HFFc6 (cell line): ENCODE data around the gene PSD2. TPM values are rescaled to one million over a fixed set of nuclear protein-coding genes. Genes with fewer than 3 reads are reported as not detected.

ENCODE experiments used
- DNase-seq: peaks from one replicate; pipeline ENCODE4 v3.0.0-alpha.2; 2018
- H3K27ac Mint-ChIP-seq: 2 replicates; pipeline ENCODE4 v1.8.0; 2020; ENCODE audit warnings: mild to moderate bottlenecking, mixed read lengths
- H3K27me3 Mint-ChIP-seq: 2 replicates; pipeline ENCODE4 v1.8.0; 2021; ENCODE audit warnings: mild to moderate bottlenecking, moderate library complexity, mixed read lengths; ENCODE audit not compliant: insufficient read depth
- H3K36me3 Mint-ChIP-seq: 2 replicates; pipeline ENCODE4 v1.8.0; 2021; ENCODE audit warnings: low read depth, mixed read lengths
- H3K4me1 Mint-ChIP-seq: 2 replicates; pipeline ENCODE4 v1.8.0; 2020; ENCODE audit warnings: low read depth, mixed read lengths
- H3K4me3 Mint-ChIP-seq: 2 replicates; pipeline ENCODE4 v1.8.0; 2020; ENCODE audit warnings: mild to moderate bottlenecking, moderate library complexity, mixed read lengths
- H3K9me3 Mint-ChIP-seq: 2 replicates; pipeline ENCODE4 v1.8.0; 2020; ENCODE audit warnings: mild to moderate bottlenecking, mixed read lengths
- CTCF ChIP-seq: fragments of 200-600 bp; sonication (generic); IDR thresholded peaks from 2 replicates; pipeline ENCODE4 v1.5.0; 2021; ENCODE audit warnings: antibody characterized with exemption, mild to moderate bottlenecking
- long read RNA-seq: library from polyadenylated mRNA; unstranded; transcript quantifications from one replicate; pipeline ENCODE4 v2.0.0, GENCODE V29; 2019
- total RNA-seq, 6 experiments: library from RNA; stranded (reverse); fragmentation: NEBNext Ultra II Directional; extraction: Animal tissue kit (Norgen Biotek cat#: 25700); gene quantifications; 2 replicates in 1 of 6; 3 replicates in 5 of 6; pipeline ENCODE4 v1.2.3, GENCODE V29; 2021

PSD2 gene
- total RNA-seq = under 1 TPM in 5 of 6 experiments, not detected in 1; 0.02 to 0.14 (median 0.07) TPM
- long read RNA-seq = 0 reads

DNA sequence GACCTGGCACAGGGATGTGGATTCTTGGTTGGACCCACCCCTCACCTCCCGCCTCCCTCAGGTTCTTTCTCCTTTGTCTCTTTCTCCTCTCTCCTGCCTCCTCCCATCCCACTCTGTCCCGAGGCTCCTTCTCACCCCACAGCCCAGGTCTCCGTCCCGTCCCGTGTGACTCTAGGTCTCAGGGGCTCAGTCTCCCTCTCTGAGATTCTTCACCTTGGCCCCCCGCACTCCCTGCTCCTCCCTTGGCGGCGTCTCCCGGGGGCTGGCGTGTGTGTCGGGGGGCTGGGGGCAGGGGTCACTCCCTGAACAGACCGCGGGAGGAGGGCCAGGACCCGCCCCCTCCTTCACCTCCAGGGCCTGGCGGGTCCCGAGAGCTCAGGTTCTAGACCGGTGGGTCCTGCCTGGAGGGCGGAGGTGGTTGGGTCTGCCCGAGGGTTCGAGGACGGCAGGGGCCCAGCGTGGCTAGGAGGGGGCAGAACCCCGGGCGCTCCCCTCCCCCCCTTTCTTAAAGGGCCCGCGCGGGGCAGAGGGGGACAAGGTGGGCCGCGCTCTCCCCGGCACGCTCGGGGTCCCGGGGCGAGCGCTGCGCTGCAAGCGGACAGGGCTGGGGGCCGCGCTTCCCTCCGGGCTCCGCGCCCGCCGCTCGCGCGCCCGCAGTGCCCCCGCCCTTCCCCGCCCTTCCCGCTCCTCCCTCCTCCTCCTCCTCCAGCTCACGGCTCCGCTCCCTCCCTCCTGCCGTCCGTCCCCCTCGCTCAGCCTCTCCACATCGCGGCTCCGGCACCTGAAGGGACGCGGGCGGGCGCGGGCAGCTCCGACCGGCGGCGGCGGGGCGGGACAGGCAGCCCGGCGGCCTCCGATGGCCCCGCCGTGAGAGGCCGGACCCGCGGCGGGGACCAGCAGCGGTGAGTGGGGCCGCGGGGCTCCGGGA is at the start of gene PSD2:
Gene PSD2, plus strand, starts transcription at position 735 of the 928 bp plus-strand sequence. CDS start 13,633 bp downstream, outside the sequence.
- no peak for DNase-seq
- Mint-ChIP-seq H3K27ac (no peak within 1 kb of the TSS), H3K4me1 (peaks cover 7% of the 10 kb centered on the region), H3K27me3 (peaks cover 68% of the 10 kb centered on the region), H3K9me3 (no peaks in the 10 kb centered on the region), H3K4me3 (no peak within 1 kb of the TSS), H3K36me3 (no peaks in the 10 kb centered on the region)
- no peak for TF ChIP-seq CTCF

DNA sequence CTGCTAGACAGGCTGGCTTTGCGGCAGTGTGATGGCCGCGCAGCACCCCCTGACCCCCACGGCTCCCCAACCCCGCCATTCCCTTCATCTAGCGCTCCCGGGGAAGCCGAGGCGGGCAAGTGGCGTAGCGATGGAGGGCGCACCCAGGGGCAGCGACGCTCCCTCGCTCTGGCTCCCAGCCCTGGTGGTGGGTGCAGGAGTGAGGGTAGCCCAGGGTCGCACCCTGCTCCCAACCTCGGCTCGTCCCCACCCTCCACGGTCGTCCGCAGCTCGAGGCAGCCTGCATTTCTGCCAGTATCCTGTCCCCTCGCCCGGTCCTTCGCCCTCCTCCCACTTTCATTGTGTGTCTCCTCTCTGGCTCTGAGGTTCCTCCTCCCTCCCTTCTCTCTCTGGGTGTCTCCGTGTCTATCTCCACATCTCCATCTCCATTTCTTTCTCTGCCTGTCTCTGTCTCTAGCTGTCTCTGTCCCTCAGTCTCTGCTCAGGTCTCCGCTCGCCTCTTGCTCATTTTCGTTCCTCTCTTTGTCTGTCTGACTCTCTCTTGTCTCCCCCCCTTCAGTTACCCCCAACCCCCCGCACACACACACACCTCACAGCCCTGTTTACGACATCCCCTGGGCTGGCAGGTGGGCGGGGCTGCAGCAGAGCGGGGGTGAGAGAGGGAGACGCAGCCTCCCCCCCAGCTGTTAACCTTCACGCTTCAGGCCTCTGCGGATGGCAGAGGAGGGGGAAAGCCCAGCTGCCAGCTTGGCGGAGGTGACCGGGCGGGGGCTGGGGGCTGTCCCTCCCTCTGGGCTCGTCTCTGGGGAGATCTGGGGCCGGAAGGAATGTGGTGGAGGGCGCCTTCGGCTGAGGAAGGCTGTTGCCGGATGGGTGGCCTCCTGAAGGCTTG is 48.7 kb upstream of the PSD2 start:
- H3K36me3 Mint-ChIP-seq = no peaks in the 10 kb centered on the region
- H3K27ac Mint-ChIP-seq = peak overlapping the region; percentile 18; the same call in 1 of the 2 replicates

DNA sequence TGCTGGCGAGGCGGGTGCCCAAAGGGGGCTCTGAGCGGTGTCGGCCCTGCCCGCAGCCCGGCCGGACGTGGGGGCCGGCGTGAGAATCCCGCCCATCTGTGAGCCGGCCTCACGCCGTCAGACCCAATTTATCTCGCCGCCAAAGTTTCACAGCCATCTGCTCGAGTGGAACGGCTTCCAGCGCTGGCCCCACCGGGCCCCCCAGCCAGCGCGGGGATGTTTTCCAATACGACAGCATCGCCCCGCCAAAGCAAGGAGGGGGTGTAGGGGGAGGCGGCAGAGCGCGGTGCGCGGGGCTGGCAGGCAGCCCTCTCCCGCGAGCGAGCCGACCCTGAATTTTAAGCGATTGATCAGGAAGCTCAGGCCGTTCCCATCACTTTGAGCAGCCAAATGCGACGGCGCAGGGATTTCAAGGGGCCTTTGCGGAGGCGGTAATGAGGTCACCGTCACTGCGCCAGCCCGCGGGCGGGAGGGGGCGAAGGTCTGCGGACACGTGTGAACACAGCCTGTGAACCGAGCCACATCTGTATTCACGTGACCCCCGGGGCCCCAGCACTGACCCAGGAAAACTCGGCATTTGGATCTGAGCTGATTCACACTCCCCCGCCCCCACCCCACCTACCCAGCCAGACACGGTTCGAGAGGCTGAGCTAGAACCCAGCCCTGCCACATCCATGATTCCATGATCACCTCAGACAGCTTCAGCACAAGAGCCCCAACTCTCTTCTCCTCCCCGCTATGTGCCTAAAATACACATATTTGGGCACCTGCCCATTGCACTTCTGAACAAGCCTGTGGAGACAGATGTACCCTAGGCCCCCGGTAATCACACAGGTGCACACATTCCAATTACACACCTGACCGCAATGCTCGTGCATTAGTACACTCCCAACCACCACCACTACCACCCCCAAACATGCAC is 47.8 kb upstream of the PSD2 start:
- peak overlapping the region; percentile 85 for H3K4me3 Mint-ChIP-seq
- no peak for TF ChIP-seq CTCF
- H3K9me3 Mint-ChIP-seq = no peaks in the 10 kb centered on the region
- no peaks in the 10 kb centered on the region for H3K36me3 Mint-ChIP-seq
- H3K27me3 Mint-ChIP-seq = peaks cover 10% of the 10 kb centered on the region; the same call in 1 of the 2 replicates
- H3K4me1 Mint-ChIP-seq = peaks cover 40% of the 10 kb centered on the region
- H3K27ac Mint-ChIP-seq = no peak overlapping the region
- DNase-seq = no peak

More for the DNA sequence above, 48.7 kb upstream of the PSD2 start:
- Mint-ChIP-seq H3K27me3 (peaks cover 13% of the 10 kb centered on the region), H3K9me3 (no peaks in the 10 kb centered on the region), H3K4me1 (peaks cover 35% of the 10 kb centered on the region), H3K4me3 (peak overlapping the region; percentile 85)
- TF ChIP-seq CTCF = no peak
- DNase-seq = no peak

DNA sequence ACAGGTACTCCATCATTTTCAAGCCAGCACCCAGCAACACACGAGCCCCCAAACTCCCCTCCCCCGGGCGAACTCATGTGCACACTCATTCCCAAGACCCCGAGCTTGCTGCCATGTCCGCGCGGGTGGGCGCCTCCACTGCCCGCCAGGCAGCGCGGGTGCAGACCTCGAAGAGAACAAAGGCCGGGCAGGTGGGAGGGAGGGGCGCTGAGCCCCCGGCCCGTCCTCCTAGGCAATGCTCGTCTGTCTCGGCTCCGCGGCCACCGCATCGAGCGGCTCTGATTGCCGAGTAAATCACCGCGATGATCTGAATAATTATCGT is 47.1 kb upstream of the PSD2 start:
- TF ChIP-seq CTCF = no peak
- no peaks in the 10 kb centered on the region for H3K36me3 Mint-ChIP-seq
- H3K27me3 Mint-ChIP-seq = peaks cover 10% of the 10 kb centered on the region; the same call in 1 of the 2 replicates
- no peak for DNase-seq
- H3K27ac Mint-ChIP-seq = no peak overlapping the region
- no peaks in the 10 kb centered on the region for H3K9me3 Mint-ChIP-seq
- peaks cover 44% of the 10 kb centered on the region for H3K4me1 Mint-ChIP-seq
- H3K4me3 Mint-ChIP-seq = peak overlapping the region; percentile 85; the same call in 1 of the 2 replicates
